Measurements from ENCODE around the gene PRKCA. TPM values are rescaled to one million over a fixed set of nuclear protein-coding genes. Genes with fewer than 3 reads are reported as not detected.

PRKCA gene
- total RNA-seq, 1 donor from 2014 or later: 15.5 TPM

DNA sequence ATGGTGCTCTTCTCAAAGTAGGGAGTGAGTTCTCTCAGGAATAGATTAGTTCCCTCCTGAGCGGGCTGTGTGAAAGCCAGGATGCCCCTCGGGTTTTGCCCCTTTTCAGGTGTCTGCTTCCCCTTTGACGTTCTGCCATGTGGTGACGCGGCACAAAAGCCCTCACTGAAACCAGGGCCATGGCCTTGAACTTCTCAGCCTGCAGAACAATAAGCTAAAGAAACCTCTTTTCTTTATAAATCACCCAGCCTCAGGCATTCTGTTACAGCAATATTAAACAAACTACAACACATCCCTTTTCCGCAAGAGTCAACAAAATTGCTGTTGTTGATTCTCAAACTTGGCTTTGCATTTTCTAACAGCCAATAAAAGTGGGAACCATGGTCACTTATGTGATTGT is 517.1 kb downstream of the PRKCA start:
- intact Hi-C loops (cut with DNase I): no loop called here
- no peak for DNase-seq (ENCODE audit: extremely low spot score in 2 of 2)
- H3K9me3 ChIP-seq: no peaks in the 10 kb centered on the region

DNA sequence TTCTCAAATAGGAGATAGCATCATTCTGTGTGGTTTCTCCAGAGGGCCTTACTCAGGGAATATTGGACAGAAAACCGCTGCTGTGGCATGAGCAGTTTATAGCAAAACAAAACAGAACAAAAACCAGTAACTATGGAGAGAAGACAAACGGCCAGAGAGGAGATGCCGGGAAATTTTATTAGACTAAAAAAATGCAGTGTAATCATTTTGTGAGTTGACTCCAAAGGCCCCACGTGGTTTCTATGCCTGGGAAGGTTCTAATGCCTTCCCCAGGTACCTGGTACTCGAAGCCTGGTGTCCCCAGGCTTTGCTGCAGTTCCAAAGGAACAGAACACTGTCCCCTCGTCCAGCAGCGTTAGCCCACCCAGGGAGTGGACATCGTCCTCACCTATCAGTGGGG is 519.6 kb downstream of the PRKCA start:
- no peak for TF ChIP-seq POLR2AphosphoS5 (IDR thresholded peaks at IDR 0.05; ENCODE audit: insufficient read depth in 1 of 2, low read depth in 1 of 2)
- TF ChIP-seq CTCF (IDR thresholded peaks at IDR 0.05): no peak
- no peak for TF ChIP-seq POLR2A (IDR thresholded peaks at IDR 0.05)
- H3K4me1 ChIP-seq: no peaks in the 10 kb centered on the region
- H3K27me3 ChIP-seq: no peaks in the 10 kb centered on the region
- intact Hi-C loops (cut with DNase I): no loop called here
- H3K4me3 ChIP-seq: no peak overlapping the region
- no peaks in the 10 kb centered on the region for H3K36me3 ChIP-seq
- H3K9me3 ChIP-seq: no peaks in the 10 kb centered on the region
- no peak overlapping the region for H3K27ac ChIP-seq
- no peak for DNase-seq (ENCODE audit: extremely low spot score in 2 of 2)

More for the DNA sequence above, 517.1 kb downstream of the PRKCA start:
- Histone ChIP-seq H3K27ac (no peak overlapping the region), H3K27me3 (no peaks in the 10 kb centered on the region), H3K36me3 (no peaks in the 10 kb centered on the region), H3K4me3 (no peak overlapping the region), H3K4me1 (no peaks in the 10 kb centered on the region)
- no peak for TF ChIP-seq POLR2A (IDR thresholded peaks at IDR 0.05)
- TF ChIP-seq POLR2AphosphoS5 (IDR thresholded peaks at IDR 0.05; ENCODE audit: insufficient read depth in 1 of 2, low read depth in 1 of 2): no peak
- TF ChIP-seq CTCF (IDR thresholded peaks at IDR 0.05): no peak

DNA sequence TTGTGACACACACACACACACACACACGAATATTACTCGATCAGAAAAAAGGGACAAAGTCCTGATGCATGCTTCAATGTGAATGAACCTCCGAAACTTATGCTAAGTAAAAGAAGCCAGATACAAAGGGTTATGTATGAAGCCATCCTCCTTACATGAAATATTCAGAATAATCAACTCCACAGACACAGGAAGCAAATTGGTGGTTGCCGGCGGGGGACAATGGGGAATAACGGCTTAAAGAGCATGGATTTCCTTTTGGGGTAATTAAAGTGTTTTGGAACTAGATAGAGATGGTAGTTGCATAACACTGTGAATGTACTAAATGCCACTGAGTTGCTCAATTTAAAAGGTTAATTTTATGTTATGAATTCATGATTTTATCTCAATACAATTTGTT is 524.4 kb downstream of the PRKCA start:
- H3K36me3 ChIP-seq: no peaks in the 10 kb centered on the region
- no peak for TF ChIP-seq POLR2A (IDR thresholded peaks at IDR 0.05)
- TF ChIP-seq CTCF (IDR thresholded peaks at IDR 0.05): no peak
- TF ChIP-seq POLR2AphosphoS5 (IDR thresholded peaks at IDR 0.05; ENCODE audit: insufficient read depth in 1 of 2, low read depth in 1 of 2): no peak
- intact Hi-C loops (cut with DNase I): no loop called here
- no peaks in the 10 kb centered on the region for H3K9me3 ChIP-seq
- no peaks in the 10 kb centered on the region for H3K27me3 ChIP-seq
- no peak overlapping the region for H3K4me3 ChIP-seq
- no peaks in the 10 kb centered on the region for H3K4me1 ChIP-seq
- no peak for DNase-seq (ENCODE audit: extremely low spot score in 2 of 2)
- H3K27ac ChIP-seq: no peak overlapping the region

GRCh38 chr17:66829386-66829864 is 527.0 kb downstream of the PRKCA start:
- H3K36me3 ChIP-seq: no peaks in the 10 kb centered on the region
- H3K27me3 ChIP-seq: no peaks in the 10 kb centered on the region
- no peak for DNase-seq (ENCODE audit: extremely low spot score in 2 of 2)
- no peak for TF ChIP-seq POLR2AphosphoS5 (IDR thresholded peaks at IDR 0.05; ENCODE audit: insufficient read depth in 1 of 2, low read depth in 1 of 2)
- no peak for TF ChIP-seq POLR2A (IDR thresholded peaks at IDR 0.05)
- no peak for TF ChIP-seq CTCF (IDR thresholded peaks at IDR 0.05)
- H3K4me1 ChIP-seq: no peaks in the 10 kb centered on the region
- intact Hi-C loops (cut with DNase I): no loop called here
- H3K4me3 ChIP-seq: no peak overlapping the region
- no peak overlapping the region for H3K27ac ChIP-seq
- H3K9me3 ChIP-seq: no peaks in the 10 kb centered on the region

DNA sequence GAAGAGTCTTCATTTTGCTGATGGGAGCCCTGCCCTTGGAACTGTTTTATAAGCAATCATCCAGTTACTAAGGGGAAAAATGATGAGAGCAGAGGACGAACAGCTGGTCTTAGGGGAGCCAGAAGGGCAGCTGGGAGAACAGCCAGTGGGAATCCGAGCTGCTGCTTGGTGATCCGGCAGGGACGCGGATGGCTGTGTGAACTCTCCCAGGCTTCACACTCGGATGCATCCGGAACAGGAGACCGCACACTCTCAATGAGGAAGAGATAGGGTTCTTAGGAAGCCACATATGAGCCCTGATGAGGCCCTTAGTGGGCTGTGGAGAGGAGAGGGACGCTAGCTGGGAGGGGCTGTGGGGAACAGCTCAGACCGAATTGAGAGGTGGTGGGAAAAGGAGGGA is 527.5 kb downstream of the PRKCA start:
- no peaks in the 10 kb centered on the region for H3K9me3 ChIP-seq
- intact Hi-C loops (cut with DNase I): no loop called here

More for the DNA sequence above, 527.5 kb downstream of the PRKCA start:
- Histone ChIP-seq H3K27ac (no peak overlapping the region), H3K4me1 (no peaks in the 10 kb centered on the region), H3K4me3 (no peak overlapping the region), H3K36me3 (no peaks in the 10 kb centered on the region), H3K27me3 (no peaks in the 10 kb centered on the region)
- TF ChIP-seq POLR2A (IDR thresholded peaks at IDR 0.05) (no peak), POLR2AphosphoS5 (IDR thresholded peaks at IDR 0.05; ENCODE audit: insufficient read depth in 1 of 2, low read depth in 1 of 2) (no peak), CTCF (IDR thresholded peaks at IDR 0.05) (no peak)
- no peak for DNase-seq (ENCODE audit: extremely low spot score in 2 of 2)

Measured in vagina (tissue), 2 donors.